Liver (tissue), 10 donors: ENCODE data around the gene PAIP2. TPM values are rescaled to one million over a fixed set of nuclear protein-coding genes. Genes with fewer than 3 reads are reported as not detected.

Experiments
- DNase-seq: peaks from one replicate; pipeline ENCODE4 v3.0.0-alpha.2; 2017; ENCODE audit warnings: low spot score
- H3K27ac ChIP-seq, 2 donors: one replicate each; pipeline ENCODE4 v1.7.0; 2013; ENCODE audit warnings: inconsistent platforms in 2 of 2, low read length in 2 of 2, control low read depth in 1 of 2, low read depth in 1 of 2, mild to moderate bottlenecking in 1 of 2
- H3K27me3 ChIP-seq, 4 donors: one replicate each; pipeline versions ENCODE4 v1.6.1 to v1.7.0; 2013; ENCODE audit warnings: low read length in 3 of 4, inconsistent platforms in 1 of 4, mild to moderate bottlenecking in 1 of 4, moderate library complexity in 1 of 4; ENCODE audit not compliant: control insufficient read depth in 4 of 4, insufficient read depth in 4 of 4
- H3K36me3 ChIP-seq, 4 donors: one replicate each; pipeline versions ENCODE4 v1.6.1 to v1.7.0; 2013; ENCODE audit warnings: low read length in 3 of 4, mild to moderate bottlenecking in 3 of 4, low read depth in 1 of 4, moderate library complexity in 1 of 4; ENCODE audit not compliant: control insufficient read depth in 4 of 4, insufficient read depth in 3 of 4
- H3K4me1 ChIP-seq, 4 donors: one replicate each; pipeline versions ENCODE4 v1.6.1 to v1.7.0; 2013; ENCODE audit warnings: low read length in 3 of 4, mild to moderate bottlenecking in 3 of 4, moderate library complexity in 1 of 4; ENCODE audit not compliant: control insufficient read depth in 4 of 4, insufficient read depth in 4 of 4
- H3K4me3 ChIP-seq, 3 donors: one replicate each; pipeline versions ENCODE4 v1.6.1 to v1.7.0; 2013; ENCODE audit warnings: low read length in 3 of 3, control low read depth in 1 of 3, low read depth in 1 of 3, mild to moderate bottlenecking in 1 of 3
- H3K9ac ChIP-seq, 2 donors: one replicate each; pipeline ENCODE4 v1.7.0; 2013; ENCODE audit warnings: low read length in 2 of 2, mild to moderate bottlenecking in 2 of 2, moderate library complexity in 2 of 2, control low read depth in 1 of 2, low read depth in 1 of 2
- H3K9me3 ChIP-seq, 4 donors: one replicate each; pipeline versions ENCODE4 v1.6.1 to v1.7.0; 2013; ENCODE audit warnings: low read length in 3 of 4; ENCODE audit not compliant: control insufficient read depth in 4 of 4
- ATF3 ChIP-seq: IDR thresholded peaks from 2 replicates; pipeline ENCODE4 v1.6.1; 2016; ENCODE audit warnings: antibody characterized with exemption
- EGR1 ChIP-seq, 2 donors: IDR thresholded peaks; 2 replicates each; pipeline ENCODE4 v1.6.1; 2016 to 2018; ENCODE audit warnings: antibody characterized with exemption in 2 of 2, low read depth in 2 of 2
- FOXA1 ChIP-seq: IDR thresholded peaks from 2 replicates; pipeline ENCODE4 v1.6.1; 2016; ENCODE audit warnings: antibody characterized with exemption
- FOXA2 ChIP-seq: IDR thresholded peaks from 2 replicates; pipeline ENCODE4 v1.6.1; 2016; ENCODE audit warnings: antibody characterized with exemption
- GABPA ChIP-seq, 2 donors: IDR thresholded peaks in 1 of 2; conservative IDR thresholded peaks in 1 of 2; 2 replicates each; pipeline ENCODE4 v1.6.1; 2016; ENCODE audit warnings: antibody characterized with exemption in 2 of 2, mild to moderate bottlenecking in 1 of 2, moderate library complexity in 1 of 2
- HNF4A ChIP-seq, 2 donors: conservative IDR thresholded peaks; 2 replicates each; pipeline ENCODE4 v1.6.1; 2016; ENCODE audit warnings: antibody characterized with exemption in 2 of 2, mild to moderate bottlenecking in 2 of 2
- HNF4G ChIP-seq: IDR thresholded peaks from 2 replicates; pipeline ENCODE4 v1.6.1; 2016; ENCODE audit warnings: antibody characterized with exemption
- JUND ChIP-seq, 2 donors: IDR thresholded peaks; 2 replicates each; pipeline ENCODE4 v1.6.1; 2016; ENCODE audit warnings: antibody characterized with exemption in 2 of 2
- MAX ChIP-seq: IDR thresholded peaks from 2 replicates; pipeline ENCODE4 v1.6.1; 2016; ENCODE audit warnings: antibody characterized with exemption
- NR2F2 ChIP-seq: IDR thresholded peaks from 2 replicates; pipeline ENCODE4 v1.6.1; 2016; ENCODE audit warnings: antibody characterized with exemption
- RAD21 ChIP-seq, 2 donors: IDR thresholded peaks; 2 replicates each; pipeline ENCODE4 v1.6.1; 2016; ENCODE audit warnings: antibody characterized with exemption in 2 of 2, mild to moderate bottlenecking in 2 of 2
- REST ChIP-seq: IDR thresholded peaks from 2 replicates; pipeline ENCODE4 v1.6.1; 2016; ENCODE audit warnings: antibody characterized with exemption, mild to moderate bottlenecking
- RXRA ChIP-seq, 2 donors: IDR thresholded peaks; 2 replicates each; pipeline ENCODE4 v1.6.1; 2017 to 2018; ENCODE audit warnings: antibody characterized with exemption in 2 of 2, mild to moderate bottlenecking in 1 of 2
- SP1 ChIP-seq: IDR thresholded peaks from 2 replicates; pipeline ENCODE4 v1.6.1; 2018; ENCODE audit warnings: antibody characterized with exemption, mild to moderate bottlenecking
- TAF1 ChIP-seq: conservative IDR thresholded peaks from 2 replicates; pipeline ENCODE4 v1.6.1; 2016; ENCODE audit warnings: antibody characterized with exemption, mild to moderate bottlenecking
- YY1 ChIP-seq: IDR thresholded peaks from 2 replicates; pipeline ENCODE4 v1.6.1; 2016; ENCODE audit warnings: antibody characterized with exemption, mild to moderate bottlenecking
- ZBTB33 ChIP-seq: IDR thresholded peaks from 2 replicates; pipeline ENCODE4 v1.6.1; 2016; ENCODE audit warnings: antibody characterized with exemption
- WGBS: extraction: QIAGEN DNeasy Blood & Tissue Kit; methylation state at CpG from one replicate; pipeline ENCODE4 v1.1.7; 2013; 5-methylcytosine and 5-hydroxymethylcytosine counted together
- polyA plus RNA-seq, 2 donors: library from polyadenylated mRNA; stranded (reverse) in 1 of 2; unstranded in 1 of 2; fragments of 200-250 nt in 1 of 2; fragments of >200 nt in 1 of 2; fragmentation: Nextera tagmentation in 1 of 2; extraction: Ambion mirVana in 1 of 2; gene quantifications; one replicate each; pipeline versions ENCODE4 v1.2.1 to v1.2.3, GENCODE V29; 2013 to 2015
- small RNA-seq: library from RNA; depleted of rRNA; stranded (forward); fragments of <200 nt; gene quantifications from one replicate; pipeline ENCODE3, GENCODE V24; 2014
- total RNA-seq, 2 donors: library from RNA; depleted of rRNA; stranded (reverse); fragments of >200 nt; gene quantifications; one replicate each; pipeline ENCODE4 v1.2.3, GENCODE V29; 2014
- donor health status: healthy.
- donor health status: healthy.
- donor health status: healthy.
- donor health status: healthy.
- donor health status: healthy.

Gene PAIP2
- total and polyA plus RNA-seq, 4 donors: 41.5 to 63.2 (median 45.1) TPM

GRCh38 chr5:139417214-139417613 is 75.6 kb downstream of the PAIP2 start:
- Histone ChIP-seq H3K27ac (no peak overlapping the region), H3K27me3 (no peaks in the 10 kb centered on the region), H3K4me3 (no peak overlapping the region), H3K9ac (no peak overlapping the region), H3K9me3 (no peaks in the 10 kb centered on the region), H3K4me1 (peaks cover 0 to 3% (median 0%) of the 10 kb centered on the region in 4 donors), H3K36me3 (no peaks in the 10 kb centered on the region)
- TF ChIP-seq NR2F2: peak; percentile 51
- no peak for TF ChIP-seq SP1
- no peak for TF ChIP-seq TAF1
- TF ChIP-seq MAX: no peak
- no peak for TF ChIP-seq HNF4G
- WGBS: 62% methylated on average over 4 of the region's 4 CpGs
- no peak for DNase-seq

GRCh38 chr5:139418793-139419192 is 77.1 kb downstream of the PAIP2 start:
- H3K27me3 ChIP-seq: no peaks in the 10 kb centered on the region
- 88% methylated on average over 1 of the region's 1 CpG for WGBS
- H3K27ac ChIP-seq: no peak overlapping the region
- no peaks in the 10 kb centered on the region for H3K9me3 ChIP-seq
- TF ChIP-seq EGR1 (IDR thresholded peaks at IDR 0.05; ENCODE audit: low read depth in 2 of 2) (no peak), HNF4G (no peak), JUND (IDR thresholded peaks at IDR 0.05) (no peak), NR2F2 (no peak), RAD21 (IDR thresholded peaks at IDR 0.05) (no peak), FOXA2 (no peak), TAF1 (no peak), RXRA (IDR thresholded peaks at IDR 0.05) (no peak), GABPA (IDR thresholded peaks at IDR 0.05 in 1 of 2, conservative IDR thresholded peaks at IDR 0.05 in 1 of 2) (no peak), YY1 (no peak), FOXA1 (no peak), SP1 (no peak), ZBTB33 (no peak), ATF3 (no peak), REST (no peak), HNF4A (conservative IDR thresholded peaks at IDR 0.05) (no peak)
- no peaks in the 10 kb centered on the region for H3K36me3 ChIP-seq
- H3K9ac ChIP-seq: no peak overlapping the region
- no peak for DNase-seq
- peaks cover 0 to 3% (median 0%) of the 10 kb centered on the region in 4 donors for H3K4me1 ChIP-seq
- H3K4me3 ChIP-seq: no peak overlapping the region

Small RNA genes lying within 50 kb of the gene (small RNA-seq; reads per million reads assigned to genes)
- not detected for gene RNA5SP195

Other genes starting within 250 kb of the PAIP2 start
- gene SIL1, start 143.5 kb upstream of the PAIP2 start, total RNA-seq: 10 to 100 TPM; 38.1 to 69.5 TPM
- 10 to 100 TPM; 82.8 to 95.1 TPM for gene SIL1, start 143.5 kb upstream of the PAIP2 start, polyA plus RNA-seq
- gene MATR3, start 48.1 kb upstream of the PAIP2 start, total RNA-seq: 100 to 1,000 TPM in 1 of 2 donors, 10 to 100 TPM in 1; 92.5 to 111 TPM
- gene MATR3, start 48.1 kb upstream of the PAIP2 start, polyA plus RNA-seq: 10 to 100 TPM; 38.4 to 46.9 TPM
- gene SLC23A1, start 41.4 kb downstream of the PAIP2 start, total RNA-seq: 10 to 100 TPM in 1 of 2 donors, 1 to 10 TPM in 1; 10.0 to 17.5 TPM
- 10 to 100 TPM; 17.3 to 18.0 TPM for gene SLC23A1, start 41.4 kb downstream of the PAIP2 start, polyA plus RNA-seq
- 1 to 10 TPM; 1.8 TPM for gene MZB1, start 48.1 kb downstream of the PAIP2 start, total RNA-seq
- gene MZB1, start 48.1 kb downstream of the PAIP2 start, polyA plus RNA-seq: 10 to 100 TPM in 1 of 2 donors, 1 to 10 TPM in 1; 1.8 to 23.7 TPM
- under 1 TPM; 0.28 to 0.67 TPM for gene PROB1, start 53.2 kb downstream of the PAIP2 start, total RNA-seq
- gene PROB1, start 53.2 kb downstream of the PAIP2 start, polyA plus RNA-seq: under 1 TPM; 0.04 to 0.39 TPM
- gene SPATA24, start 62.2 kb downstream of the PAIP2 start, total RNA-seq: 1 to 10 TPM; 1.8 to 2.4 TPM
- 1 to 10 TPM; 2.7 TPM for gene SPATA24, start 62.2 kb downstream of the PAIP2 start, polyA plus RNA-seq
- gene DNAJC18, start 97.7 kb downstream of the PAIP2 start, total RNA-seq: 1 to 10 TPM in 1 of 2 donors, under 1 TPM in 1; 0.92 to 1.8 TPM
- gene DNAJC18, start 97.7 kb downstream of the PAIP2 start, polyA plus RNA-seq: under 1 TPM; 0.66 to 0.74 TPM
- gene ECSCR, start 120.9 kb downstream of the PAIP2 start, total RNA-seq: 1 to 10 TPM; 3.4 to 3.6 TPM
- gene ECSCR, start 120.9 kb downstream of the PAIP2 start, polyA plus RNA-seq: 1 to 10 TPM; 3.2 to 4.9 TPM
- gene SMIM33, start 129.2 kb downstream of the PAIP2 start, total RNA-seq: under 1 TPM in 1 of 2 donors, not detected in 1; 0.05 TPM
- gene SMIM33, start 129.2 kb downstream of the PAIP2 start, polyA plus RNA-seq: not detected
- 10 to 100 TPM; 10.1 to 13.6 TPM for gene STING1, start 140.9 kb downstream of the PAIP2 start, total RNA-seq
- gene STING1, start 140.9 kb downstream of the PAIP2 start, polyA plus RNA-seq: 10 to 100 TPM in 1 of 2 donors, 1 to 10 TPM in 1; 6.3 to 10.4 TPM
- gene UBE2D2, start 219.5 kb downstream of the PAIP2 start, total RNA-seq: 10 to 100 TPM; 17.0 to 53.6 TPM
- 10 to 100 TPM; 38.5 to 44.2 TPM for gene UBE2D2, start 219.5 kb downstream of the PAIP2 start, polyA plus RNA-seq